ENCODE measurements around the gene EIF2S1.

Gene EIF2S1

DNA sequence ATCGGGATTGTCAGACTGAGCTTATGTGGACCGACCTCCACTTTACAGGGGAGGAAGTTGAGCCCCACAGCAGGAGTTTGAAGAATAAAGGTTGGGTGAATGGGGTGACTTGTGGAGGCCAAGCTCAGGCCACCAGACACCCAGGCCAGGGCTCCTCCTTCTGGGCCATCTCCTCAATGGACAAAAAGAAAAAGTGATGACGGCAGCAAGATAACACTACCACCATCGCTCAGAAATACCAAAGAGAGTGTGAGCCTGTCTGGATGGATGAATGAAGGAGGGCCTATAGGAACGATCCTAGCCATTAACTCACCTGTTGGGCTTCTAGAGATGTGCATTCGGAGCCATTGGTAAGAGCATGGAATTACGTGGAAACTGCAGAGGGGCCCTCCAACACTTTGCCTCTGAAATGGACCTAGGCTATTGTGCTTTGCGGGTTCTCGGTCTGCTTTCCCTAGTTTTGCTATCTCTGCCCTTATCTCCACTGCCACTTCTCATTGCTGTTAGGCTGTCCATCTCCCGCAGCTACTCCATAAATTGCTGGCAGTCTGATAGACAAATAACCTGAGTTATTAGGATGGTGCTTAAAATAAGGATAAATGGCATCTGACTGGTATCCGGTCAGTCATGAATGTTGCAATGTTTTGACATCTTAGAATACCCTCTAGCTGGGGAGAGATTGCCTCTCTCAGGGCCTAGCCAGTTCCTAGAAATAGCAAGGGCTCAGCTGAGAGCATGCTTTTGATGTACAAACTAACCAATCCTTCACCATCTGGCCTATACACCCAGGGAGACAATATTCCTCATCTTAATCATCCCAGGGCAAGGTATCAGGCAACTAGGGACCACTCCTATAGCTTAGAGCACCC is 61.5 kb downstream of the EIF2S1 start:
- Histone ChIP-seq H3K4me3 (ENCODE audit: low read length in 2 of 2) (no peak overlapping the region), H3K27ac (ENCODE audit: low read length) (no peak overlapping the region), H3K36me3 (ENCODE audit: control insufficient read depth in 2 of 2, insufficient read depth in 2 of 2, low read length in 2 of 2) (no peaks in the 10 kb centered on the region), H3K4me1 (ENCODE audit: control insufficient read depth, insufficient read depth, low read length) (no peaks in the 10 kb centered on the region), H3K9ac (ENCODE audit: low read length in 2 of 2) (no peak overlapping the region), H3K27me3 (ENCODE audit: control insufficient read depth in 1 of 2, insufficient read depth in 2 of 2, low read length in 2 of 2) (peaks cover 0 to 2% of the 10 kb centered on the region in 2 donors), H3K9me3 (ENCODE audit: control insufficient read depth in 2 of 2, low read length in 2 of 2) (no peaks in the 10 kb centered on the region)

DNA sequence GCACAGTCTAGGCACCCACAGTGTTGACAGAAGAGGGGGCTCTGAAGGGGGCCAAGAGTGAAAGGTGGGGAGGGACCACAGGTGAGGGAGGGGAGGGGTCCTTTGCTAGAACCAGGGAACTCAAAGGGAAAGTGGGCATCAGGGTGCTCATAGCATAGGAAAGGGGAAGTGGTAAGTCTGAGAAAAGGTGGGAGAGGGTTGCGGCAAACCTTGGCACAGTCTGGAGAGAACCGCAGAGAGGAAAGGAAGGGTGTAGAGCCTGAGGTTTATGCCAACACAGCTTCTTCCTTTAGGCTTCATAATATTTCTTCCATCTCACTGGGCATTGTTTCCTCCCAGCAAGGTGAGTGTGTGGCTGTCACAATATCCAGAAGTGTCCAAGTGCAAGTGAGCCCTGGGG is 63.3 kb downstream of the EIF2S1 start:
- H3K4me3 ChIP-seq (ENCODE audit: low read length in 2 of 2): no peak overlapping the region
- H3K36me3 ChIP-seq (ENCODE audit: control insufficient read depth in 2 of 2, insufficient read depth in 2 of 2, low read length in 2 of 2): no peaks in the 10 kb centered on the region
- H3K9me3 ChIP-seq (ENCODE audit: control insufficient read depth in 2 of 2, low read length in 2 of 2): no peaks in the 10 kb centered on the region
- no peak overlapping the region for H3K9ac ChIP-seq (ENCODE audit: low read length in 2 of 2)
- H3K4me1 ChIP-seq (ENCODE audit: control insufficient read depth, insufficient read depth, low read length): no peaks in the 10 kb centered on the region
- no peak overlapping the region for H3K27ac ChIP-seq (ENCODE audit: low read length)
- H3K27me3 ChIP-seq (ENCODE audit: control insufficient read depth in 1 of 2, insufficient read depth in 2 of 2, low read length in 2 of 2): peaks cover 0 to 2% of the 10 kb centered on the region in 2 donors

DNA sequence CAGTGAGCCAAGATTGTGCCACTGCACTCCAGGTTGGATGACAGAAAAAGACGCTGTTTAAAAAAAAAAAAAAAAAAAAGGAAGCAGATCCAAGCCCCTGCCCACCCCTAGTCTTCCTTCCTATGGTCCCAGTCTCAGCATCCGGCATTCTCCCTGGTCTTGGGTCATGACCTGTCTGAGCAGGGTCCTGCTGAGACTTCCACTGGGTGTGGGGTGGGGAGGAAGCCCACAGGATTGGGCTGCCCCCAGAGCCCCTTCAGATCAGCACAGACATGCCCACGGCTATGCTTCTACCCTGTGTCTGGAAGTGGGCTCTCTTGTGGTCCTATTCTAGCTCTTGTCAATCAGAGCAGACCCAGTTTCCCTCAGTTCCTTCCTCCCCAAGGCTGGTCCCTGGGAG is 64.4 kb downstream of the EIF2S1 start:
- Histone ChIP-seq H3K9ac (ENCODE audit: low read length in 2 of 2) (no peak overlapping the region), H3K4me1 (ENCODE audit: control insufficient read depth, insufficient read depth, low read length) (no peaks in the 10 kb centered on the region), H3K27me3 (ENCODE audit: control insufficient read depth in 1 of 2, insufficient read depth in 2 of 2, low read length in 2 of 2) (peaks cover 0 to 2% of the 10 kb centered on the region in 2 donors), H3K27ac (ENCODE audit: low read length) (no peak overlapping the region), H3K36me3 (ENCODE audit: control insufficient read depth in 2 of 2, insufficient read depth in 2 of 2, low read length in 2 of 2) (no peaks in the 10 kb centered on the region), H3K9me3 (ENCODE audit: control insufficient read depth in 2 of 2, low read length in 2 of 2) (no peaks in the 10 kb centered on the region), H3K4me3 (ENCODE audit: low read length in 2 of 2) (no peak overlapping the region)

DNA sequence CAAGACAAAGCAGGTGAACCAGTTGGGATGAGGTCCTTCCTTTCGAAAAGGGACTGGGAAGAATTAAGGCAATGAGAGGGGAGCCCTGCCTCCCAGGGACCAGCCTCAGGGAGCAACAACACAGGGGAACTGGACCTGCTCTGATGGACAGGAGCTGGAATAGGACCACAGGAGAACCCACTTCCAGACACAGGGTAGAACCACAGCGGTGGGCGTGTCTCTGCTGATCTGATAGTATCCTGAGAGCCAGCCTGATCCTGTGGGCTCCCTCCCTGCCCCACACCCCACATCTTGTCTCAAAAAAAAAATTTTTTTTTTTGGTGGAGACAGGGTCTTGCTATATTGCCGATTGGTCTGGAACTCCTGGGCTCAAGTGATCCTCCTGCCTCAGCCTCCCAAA is 65.5 kb downstream of the EIF2S1 start:
- Histone ChIP-seq H3K9me3 (ENCODE audit: control insufficient read depth in 2 of 2, low read length in 2 of 2) (no peaks in the 10 kb centered on the region), H3K27me3 (ENCODE audit: control insufficient read depth in 1 of 2, insufficient read depth in 2 of 2, low read length in 2 of 2) (peaks cover 0 to 2% of the 10 kb centered on the region in 2 donors), H3K4me3 (ENCODE audit: low read length in 2 of 2) (no peak overlapping the region), H3K36me3 (ENCODE audit: control insufficient read depth in 2 of 2, insufficient read depth in 2 of 2, low read length in 2 of 2) (no peaks in the 10 kb centered on the region), H3K27ac (ENCODE audit: low read length) (no peak overlapping the region), H3K4me1 (ENCODE audit: control insufficient read depth, insufficient read depth, low read length) (no peaks in the 10 kb centered on the region), H3K9ac (ENCODE audit: low read length in 2 of 2) (no peak overlapping the region)

DNA sequence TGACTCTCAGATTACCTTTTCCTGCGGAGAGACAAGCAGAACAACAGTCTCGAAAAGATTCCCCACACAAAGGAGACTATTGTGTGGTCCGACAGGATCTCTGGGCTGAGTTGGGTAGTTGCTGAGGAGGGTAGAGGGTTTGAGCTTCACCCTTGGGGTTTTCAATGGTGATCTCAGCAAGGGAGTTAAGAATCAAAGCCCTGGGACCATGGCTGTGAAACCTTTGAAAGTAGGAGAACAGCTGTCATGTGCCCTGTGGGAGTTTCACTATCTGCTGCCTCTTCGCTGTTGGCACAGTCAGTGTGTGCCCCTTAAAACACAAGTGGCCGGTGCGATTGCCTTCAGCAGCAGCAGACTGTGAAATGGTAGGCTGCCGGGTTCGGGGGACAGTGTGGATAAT is 66.0 kb downstream of the EIF2S1 start:
- H3K27me3 ChIP-seq (ENCODE audit: control insufficient read depth in 1 of 2, insufficient read depth in 2 of 2, low read length in 2 of 2): peaks cover 0 to 2% of the 10 kb centered on the region in 2 donors
- H3K4me1 ChIP-seq (ENCODE audit: control insufficient read depth, insufficient read depth, low read length): no peaks in the 10 kb centered on the region
- H3K36me3 ChIP-seq (ENCODE audit: control insufficient read depth in 2 of 2, insufficient read depth in 2 of 2, low read length in 2 of 2): no peaks in the 10 kb centered on the region
- H3K27ac ChIP-seq (ENCODE audit: low read length): no peak overlapping the region
- no peak overlapping the region for H3K4me3 ChIP-seq (ENCODE audit: low read length in 2 of 2)
- no peak overlapping the region for H3K9ac ChIP-seq (ENCODE audit: low read length in 2 of 2)
- no peaks in the 10 kb centered on the region for H3K9me3 ChIP-seq (ENCODE audit: control insufficient read depth in 2 of 2, low read length in 2 of 2)

DNA sequence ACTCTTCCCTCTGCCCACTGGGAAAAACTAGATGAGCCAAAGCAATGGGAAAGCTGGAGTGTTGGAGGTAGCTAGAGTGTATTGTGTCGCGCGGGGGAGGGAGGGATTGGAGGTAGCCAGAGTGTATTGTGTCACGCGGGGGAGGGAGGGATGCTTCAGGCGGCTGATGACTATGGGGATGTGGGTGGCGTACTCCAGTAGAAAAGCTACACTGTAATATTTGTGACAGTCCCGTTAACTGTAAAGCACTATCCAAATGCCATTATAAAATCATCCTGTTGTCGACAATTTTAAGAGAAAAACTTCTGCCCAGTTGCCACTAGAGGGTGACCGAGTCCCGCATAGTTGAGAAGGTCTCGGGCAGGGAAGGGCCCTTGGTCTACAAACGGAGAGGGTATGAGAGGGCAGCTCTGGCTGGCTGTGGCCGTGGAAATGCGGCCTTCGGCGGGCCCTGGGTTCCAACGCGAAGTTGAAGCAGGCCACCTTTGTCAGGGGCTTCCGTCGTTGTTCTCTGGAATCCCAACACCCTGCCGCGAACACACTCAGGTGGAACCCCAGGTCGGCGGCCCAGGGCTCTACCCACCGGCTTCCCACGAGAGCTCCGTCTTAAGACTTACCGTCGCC is 67.0 kb downstream of the EIF2S1 start:
- H3K4me3 ChIP-seq (ENCODE audit: low read length in 2 of 2): no peak overlapping the region
- H3K4me1 ChIP-seq (ENCODE audit: control insufficient read depth, insufficient read depth, low read length): peaks cover 3% of the 10 kb centered on the region
- H3K9me3 ChIP-seq (ENCODE audit: control insufficient read depth in 2 of 2, low read length in 2 of 2): no peaks in the 10 kb centered on the region
- H3K27me3 ChIP-seq (ENCODE audit: control insufficient read depth in 1 of 2, insufficient read depth in 2 of 2, low read length in 2 of 2): peaks cover 0 to 2% of the 10 kb centered on the region in 2 donors
- no peak overlapping the region for H3K9ac ChIP-seq (ENCODE audit: low read length in 2 of 2)
- H3K36me3 ChIP-seq (ENCODE audit: control insufficient read depth in 2 of 2, insufficient read depth in 2 of 2, low read length in 2 of 2): no peaks in the 10 kb centered on the region
- no peak overlapping the region for H3K27ac ChIP-seq (ENCODE audit: low read length)

DNA sequence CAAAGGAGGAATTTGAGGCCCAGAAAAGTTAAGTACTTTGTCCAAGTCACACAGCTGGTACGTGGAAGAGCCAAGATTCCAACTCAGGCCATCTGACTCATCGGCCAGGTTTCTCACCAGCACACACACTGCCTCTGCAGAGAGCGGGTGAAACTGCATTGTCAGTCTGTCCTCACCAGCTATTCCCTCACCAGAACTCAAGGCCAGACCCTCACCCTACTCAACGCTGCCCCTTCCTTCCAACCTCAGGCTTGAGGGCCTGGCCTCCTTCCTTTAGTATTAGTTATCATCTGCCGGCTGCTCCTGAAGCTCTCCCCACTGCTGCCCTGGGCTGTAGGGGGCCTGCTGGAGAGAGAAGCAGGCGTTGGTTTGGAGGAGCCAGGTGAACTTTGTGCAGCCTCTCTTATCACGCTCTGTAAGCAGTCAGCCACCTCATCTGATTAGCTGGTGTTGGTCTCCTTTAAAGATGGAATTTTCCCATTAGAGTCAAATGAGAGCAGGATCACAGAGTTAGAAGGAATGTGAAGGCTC is 68.4 kb downstream of the EIF2S1 start:
- H3K36me3 ChIP-seq (ENCODE audit: control insufficient read depth in 2 of 2, insufficient read depth in 2 of 2, low read length in 2 of 2): no peaks in the 10 kb centered on the region
- no peak overlapping the region for H3K4me3 ChIP-seq (ENCODE audit: low read length in 2 of 2)
- peaks cover 9% of the 10 kb centered on the region for H3K4me1 ChIP-seq (ENCODE audit: control insufficient read depth, insufficient read depth, low read length)
- peaks cover 0 to 2% of the 10 kb centered on the region in 2 donors for H3K27me3 ChIP-seq (ENCODE audit: control insufficient read depth in 1 of 2, insufficient read depth in 2 of 2, low read length in 2 of 2)
- no peaks in the 10 kb centered on the region for H3K9me3 ChIP-seq (ENCODE audit: control insufficient read depth in 2 of 2, low read length in 2 of 2)
- H3K9ac ChIP-seq (ENCODE audit: low read length in 2 of 2): no peak overlapping the region
- no peak overlapping the region for H3K27ac ChIP-seq (ENCODE audit: low read length)

DNA sequence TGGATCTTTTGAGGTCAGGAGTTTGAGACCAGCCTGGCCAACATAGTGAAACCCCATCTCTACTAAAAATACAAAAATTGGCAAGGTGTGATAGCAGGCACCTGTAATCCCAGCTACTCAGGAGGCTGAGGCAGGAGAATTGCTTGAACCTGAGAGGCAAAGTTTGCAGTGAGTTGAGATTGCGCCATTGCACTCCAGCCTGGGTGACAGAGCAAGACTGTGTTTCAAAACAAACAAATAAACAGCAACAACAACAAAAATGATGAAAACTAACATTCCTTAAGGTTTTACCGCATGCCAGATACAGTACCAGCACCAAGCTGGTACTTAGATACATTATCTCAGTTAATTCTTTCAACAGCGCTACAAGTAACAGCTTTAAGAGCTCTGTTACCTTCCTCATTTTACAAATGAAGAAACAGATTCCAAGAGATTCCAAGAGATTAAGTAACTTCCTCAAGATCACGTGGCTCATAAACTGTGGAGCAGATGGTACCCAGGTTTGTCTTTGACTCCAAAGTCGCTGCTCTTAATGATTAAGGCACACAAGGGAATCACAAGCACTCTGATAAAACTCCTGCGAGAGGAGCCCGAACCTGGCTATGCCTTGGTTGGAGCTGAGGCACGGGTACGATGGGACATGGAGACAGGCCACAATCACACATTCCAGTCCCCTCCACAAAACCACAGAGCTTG is 69.5 kb downstream of the EIF2S1 start:
- no peaks in the 10 kb centered on the region for H3K36me3 ChIP-seq (ENCODE audit: control insufficient read depth in 2 of 2, insufficient read depth in 2 of 2, low read length in 2 of 2)
- H3K9ac ChIP-seq (ENCODE audit: low read length in 2 of 2): no peak overlapping the region
- H3K4me1 ChIP-seq (ENCODE audit: control insufficient read depth, insufficient read depth, low read length): peaks cover 9% of the 10 kb centered on the region
- no peaks in the 10 kb centered on the region for H3K9me3 ChIP-seq (ENCODE audit: control insufficient read depth in 2 of 2, low read length in 2 of 2)
- no peaks in the 10 kb centered on the region for H3K27me3 ChIP-seq (ENCODE audit: control insufficient read depth in 1 of 2, insufficient read depth in 2 of 2, low read length in 2 of 2)
- no peak overlapping the region for H3K4me3 ChIP-seq (ENCODE audit: low read length in 2 of 2)
- no peak overlapping the region for H3K27ac ChIP-seq (ENCODE audit: low read length)

DNA sequence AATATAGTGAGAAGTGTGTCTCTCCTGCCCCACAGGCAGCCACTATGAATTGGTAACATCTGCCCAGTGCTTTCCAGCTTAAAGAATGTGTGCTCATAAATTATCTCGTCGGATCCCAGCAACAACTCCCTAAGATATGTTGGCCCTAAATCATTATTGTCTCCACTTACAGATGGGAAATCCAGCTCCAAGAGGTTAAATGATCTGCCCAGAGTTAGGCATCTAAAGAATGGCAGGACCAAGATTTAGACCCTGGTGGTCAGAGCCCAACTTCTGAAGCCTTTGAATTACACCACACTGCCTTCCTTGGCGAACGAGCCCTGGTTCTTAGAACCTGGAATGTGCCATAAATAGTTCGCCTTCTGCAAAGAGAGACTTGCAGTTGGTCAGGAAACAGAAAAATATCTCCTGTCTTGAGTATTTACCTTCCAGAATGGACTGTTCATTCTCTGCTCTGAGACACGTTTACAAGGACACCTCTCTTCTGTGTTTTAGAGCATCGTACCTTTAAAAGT is 72.0 kb downstream of the EIF2S1 start:
- H3K9me3 ChIP-seq (ENCODE audit: control insufficient read depth in 2 of 2, low read length in 2 of 2): no peaks in the 10 kb centered on the region
- peaks cover 9% of the 10 kb centered on the region for H3K4me1 ChIP-seq (ENCODE audit: control insufficient read depth, insufficient read depth, low read length)
- no peak overlapping the region for H3K4me3 ChIP-seq (ENCODE audit: low read length in 2 of 2)
- H3K27me3 ChIP-seq (ENCODE audit: control insufficient read depth in 1 of 2, insufficient read depth in 2 of 2, low read length in 2 of 2): no peaks in the 10 kb centered on the region
- no peaks in the 10 kb centered on the region for H3K36me3 ChIP-seq (ENCODE audit: control insufficient read depth in 2 of 2, insufficient read depth in 2 of 2, low read length in 2 of 2)
- no peak overlapping the region for H3K27ac ChIP-seq (ENCODE audit: low read length)
- H3K9ac ChIP-seq (ENCODE audit: low read length in 2 of 2): no peak overlapping the region

DNA sequence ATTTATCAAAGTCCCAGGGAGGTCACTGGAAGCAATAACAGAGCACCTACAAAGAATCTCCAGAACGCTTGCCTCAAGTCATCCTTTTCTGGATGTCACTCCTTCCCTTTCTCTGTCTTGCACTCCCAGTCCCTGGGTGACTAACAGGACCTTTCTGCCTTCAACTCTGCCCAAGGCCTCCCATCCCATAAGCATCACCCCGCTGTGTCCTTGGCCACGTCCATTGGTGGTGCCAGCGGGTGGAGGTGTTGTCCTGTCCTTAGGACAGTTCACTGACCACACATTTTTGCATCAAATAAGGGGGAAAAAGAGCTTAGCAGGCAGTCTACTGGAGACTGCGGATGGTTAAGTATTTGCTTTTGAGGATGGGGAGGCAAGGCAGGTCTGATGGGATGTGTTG is 75.5 kb downstream of the EIF2S1 start:
- H3K9ac ChIP-seq (ENCODE audit: low read length in 2 of 2): no peak overlapping the region
- H3K27me3 ChIP-seq (ENCODE audit: control insufficient read depth in 1 of 2, insufficient read depth in 2 of 2, low read length in 2 of 2): no peaks in the 10 kb centered on the region
- no peak overlapping the region for H3K27ac ChIP-seq (ENCODE audit: low read length)

More for the DNA sequence above, 75.5 kb downstream of the EIF2S1 start:
- H3K4me3 ChIP-seq (ENCODE audit: low read length in 2 of 2): no peak overlapping the region
- no peaks in the 10 kb centered on the region for H3K9me3 ChIP-seq (ENCODE audit: control insufficient read depth in 2 of 2, low read length in 2 of 2)
- peaks cover 9% of the 10 kb centered on the region for H3K4me1 ChIP-seq (ENCODE audit: control insufficient read depth, insufficient read depth, low read length)
- H3K36me3 ChIP-seq (ENCODE audit: control insufficient read depth in 2 of 2, insufficient read depth in 2 of 2, low read length in 2 of 2): no peaks in the 10 kb centered on the region
